Stimulated activated CD8-positive, alpha-beta memory T cell treated with anti-CD3 and anti-CD28 coated beads, Interleukin-4, amount 100 ng/mL, for 48 hours (primary cell): ENCODE data around the gene ALDOB.

Source experiments
- DNase-seq: peaks from one replicate; pipeline ENCODE4 v3.0.0-alpha.2; 2020

Gene ALDOB

DNA sequence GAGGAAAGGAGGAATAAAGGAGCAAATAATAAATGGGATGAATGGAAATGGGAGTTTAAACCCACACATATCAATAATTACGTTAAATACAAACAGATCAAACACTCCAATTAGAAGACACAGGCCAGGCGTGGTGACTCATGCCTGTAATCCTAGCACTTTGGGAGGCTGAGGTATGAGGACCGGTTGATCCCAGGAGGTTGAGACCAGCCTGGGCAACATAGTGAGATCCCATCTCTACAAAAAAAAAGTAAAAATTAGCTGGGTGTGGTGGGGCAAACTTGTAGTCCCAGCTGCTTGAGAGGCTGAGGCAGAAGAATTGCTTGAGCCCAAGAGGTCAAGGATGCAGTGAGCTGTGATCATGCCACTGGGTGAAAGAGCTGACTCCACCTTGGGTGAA, 54.5 kb downstream of the ALDOB start:
- no peak for DNase-seq

DNA sequence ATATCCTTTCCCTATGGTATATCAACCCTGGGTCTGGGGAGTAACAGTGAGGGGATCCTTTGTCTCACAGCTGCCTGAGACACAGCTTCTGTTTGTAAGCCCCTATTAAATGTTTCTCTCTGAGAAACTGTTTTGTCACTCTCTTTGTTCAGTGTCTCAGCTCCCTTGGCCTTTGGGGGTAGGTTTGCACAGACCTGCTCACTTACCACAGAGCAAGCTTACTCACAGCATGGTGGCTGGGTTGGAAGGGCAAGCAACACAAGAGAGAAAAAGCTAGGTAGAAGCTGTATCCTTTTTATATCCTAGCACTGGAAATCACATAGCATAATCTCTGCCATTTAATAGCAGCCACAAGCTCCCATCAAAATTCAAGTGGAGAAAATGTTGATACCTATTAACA, 55.3 kb downstream of the ALDOB start:
- DNase-seq = no peak

- DNase-seq = no peak
These were observed 59.3 kb downstream of the ALDOB start for GRCh38 chr9:101376111-101376848.

DNA sequence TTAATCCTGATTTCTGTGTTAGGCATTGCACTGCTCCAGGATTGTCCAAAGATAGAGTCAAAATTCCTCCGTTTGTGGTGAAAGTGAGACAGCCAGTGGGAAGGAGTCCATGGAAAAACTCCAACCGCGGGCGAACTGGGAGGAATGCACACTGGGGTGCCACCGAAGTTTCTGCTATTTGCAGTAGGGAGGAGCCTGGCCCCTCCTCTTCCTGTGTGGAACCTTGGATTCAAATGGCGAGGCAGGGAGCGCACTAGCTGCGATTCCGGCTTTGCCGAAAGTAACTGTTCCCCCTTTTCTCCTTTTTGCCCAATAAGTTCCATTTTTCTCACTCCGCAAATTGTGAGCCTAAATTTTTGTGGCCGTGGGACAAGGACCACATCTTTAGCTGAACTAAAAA, 60.0 kb downstream of the ALDOB start:
- no peak for DNase-seq

- no peak for DNase-seq
These were observed 63.1 kb downstream of the ALDOB start for GRCh38 chr9:101372327-101373118.

DNA sequence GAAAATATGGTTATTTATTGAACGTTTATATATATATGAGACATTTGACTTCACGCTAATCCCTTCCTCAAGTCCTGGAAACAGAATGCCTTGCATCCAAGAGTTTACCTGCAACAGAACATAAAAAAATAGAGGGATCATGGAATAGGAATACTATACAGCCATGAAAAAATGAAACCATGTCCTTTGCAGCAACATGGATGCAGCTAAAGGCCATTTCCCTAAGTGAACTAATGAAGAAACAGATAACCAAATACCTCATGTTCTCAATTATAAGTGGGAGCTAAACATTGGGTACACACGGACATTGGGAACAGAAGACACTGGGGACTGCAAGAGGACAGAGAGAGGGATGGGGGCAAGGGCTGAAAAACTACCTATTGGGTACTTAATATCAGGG, 63.8 kb downstream of the ALDOB start:
- no peak for DNase-seq
